ENCODE measurements around the gene ACTR1B. TPM values are rescaled to one million over a fixed set of nuclear protein-coding genes. Genes with fewer than 3 reads are reported as not detected.

The ACTR1B gene
- total RNA-seq, 4 donors from 2014 or later: 47.3 to 82.3 (median 78.4) TPM

DNA sequence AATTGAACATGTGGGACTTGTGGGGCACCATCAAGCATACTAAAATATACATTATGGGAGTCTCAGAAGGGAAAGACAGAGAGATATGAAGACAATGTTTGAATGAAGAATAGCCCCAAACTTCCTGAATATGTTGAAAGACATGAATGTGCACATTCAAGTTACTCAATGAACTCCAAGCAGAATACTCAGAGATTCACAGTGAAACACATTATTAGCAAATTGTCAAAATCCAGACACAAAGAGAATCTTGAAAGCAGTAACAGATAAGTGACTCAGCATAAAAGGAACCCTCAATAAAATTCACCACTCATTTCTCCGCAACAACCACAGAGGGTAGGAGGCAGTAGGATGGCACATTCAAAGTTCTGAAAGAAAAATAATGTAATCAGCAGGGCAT, 14.5 kb upstream of the ACTR1B start:
- 89 to 100% methylated on average over 1 of the region's 1 CpG for WGBS, 2 donors
- no peak overlapping the region for H3K4me3 ChIP-seq (ENCODE audit: low read depth, poor library complexity, severe bottlenecking)
- intact Hi-C loops (cut with DNase I; ENCODE audit: low total_unique reads): no loop called here
- TF ChIP-seq, protein P1, sequence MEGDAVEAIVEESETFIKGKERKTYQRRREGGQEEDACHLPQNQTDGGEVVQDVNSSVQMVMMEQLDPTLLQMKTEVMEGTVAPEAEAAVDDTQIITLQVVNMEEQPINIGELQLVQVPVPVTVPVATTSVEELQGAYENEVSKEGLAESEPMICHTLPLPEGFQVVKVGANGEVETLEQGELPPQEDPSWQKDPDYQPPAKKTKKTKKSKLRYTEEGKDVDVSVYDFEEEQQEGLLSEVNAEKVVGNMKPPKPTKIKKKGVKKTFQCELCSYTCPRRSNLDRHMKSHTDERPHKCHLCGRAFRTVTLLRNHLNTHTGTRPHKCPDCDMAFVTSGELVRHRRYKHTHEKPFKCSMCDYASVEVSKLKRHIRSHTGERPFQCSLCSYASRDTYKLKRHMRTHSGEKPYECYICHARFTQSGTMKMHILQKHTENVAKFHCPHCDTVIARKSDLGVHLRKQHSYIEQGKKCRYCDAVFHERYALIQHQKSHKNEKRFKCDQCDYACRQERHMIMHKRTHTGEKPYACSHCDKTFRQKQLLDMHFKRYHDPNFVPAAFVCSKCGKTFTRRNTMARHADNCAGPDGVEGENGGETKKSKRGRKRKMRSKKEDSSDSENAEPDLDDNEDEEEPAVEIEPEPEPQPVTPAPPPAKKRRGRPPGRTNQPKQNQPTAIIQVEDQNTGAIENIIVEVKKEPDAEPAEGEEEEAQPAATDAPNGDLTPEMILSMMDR (IDR thresholded peaks at IDR 0.05): no peak
- no peak for TF ChIP-seq POLR2A (IDR thresholded peaks at IDR 0.05)
- DNase-seq (ENCODE audit: low spot score in 2 of 2): no peak

DNA sequence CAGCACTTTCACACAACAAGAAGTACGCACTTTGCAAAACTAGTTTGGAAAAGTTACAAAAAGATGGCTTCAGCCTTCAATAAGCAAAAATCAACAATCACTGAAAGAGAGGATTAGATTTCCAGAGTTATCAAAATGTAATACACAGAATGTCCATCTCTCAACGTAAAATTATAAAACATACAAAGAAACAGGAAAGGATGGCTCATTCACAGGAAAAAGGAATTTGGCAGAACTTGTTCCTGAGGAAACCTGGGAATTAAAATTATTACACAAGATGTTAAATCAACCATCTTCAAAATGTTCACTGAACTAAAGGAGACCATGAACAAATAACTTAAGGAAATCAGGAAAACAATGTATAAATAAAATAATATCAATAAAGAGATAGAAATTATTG, 13.6 kb upstream of the ACTR1B start:
- H3K4me3 ChIP-seq (ENCODE audit: low read depth, poor library complexity, severe bottlenecking): no peak overlapping the region
- DNase-seq (ENCODE audit: low spot score in 2 of 2): no peak
- WGBS, 2 donors: 91% methylated on average over 2 of the region's 2 CpGs
- no peak for TF ChIP-seq POLR2A (IDR thresholded peaks at IDR 0.05)
- TF ChIP-seq, protein P1 (IDR thresholded peaks at IDR 0.05): no peak
- intact Hi-C loops (cut with DNase I; ENCODE audit: low total_unique reads): no loop called here

DNA sequence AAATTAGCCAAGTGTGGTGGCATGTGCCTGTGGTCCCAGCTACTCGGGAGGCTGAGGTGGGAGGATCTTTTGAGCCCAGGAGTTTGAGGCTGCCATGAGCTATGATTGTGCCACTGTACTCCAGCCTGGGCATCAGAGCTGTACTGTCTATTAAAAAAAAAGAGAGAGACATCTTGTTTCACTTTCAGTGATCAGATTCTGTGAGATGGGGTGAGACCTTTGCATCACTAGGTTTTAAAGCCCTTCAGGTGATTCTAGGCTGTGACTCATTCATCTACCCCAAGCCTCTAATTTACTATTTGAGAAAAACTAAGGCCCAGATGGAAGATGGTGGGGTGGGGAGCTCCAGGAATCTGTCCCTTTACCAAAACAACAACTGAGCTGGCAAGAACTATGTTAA, 12.8 kb upstream of the ACTR1B start:
- DNase-seq (ENCODE audit: low spot score in 2 of 2): no peak
- WGBS, 2 donors: 95 to 100% methylated on average over 1 of the region's 1 CpG
- H3K4me3 ChIP-seq (ENCODE audit: low read depth, poor library complexity, severe bottlenecking): no peak overlapping the region
- intact Hi-C loops (cut with DNase I; ENCODE audit: low total_unique reads): no loop called here
- no peak for TF ChIP-seq POLR2A (IDR thresholded peaks at IDR 0.05)
- TF ChIP-seq, protein P1 (IDR thresholded peaks at IDR 0.05): no peak

DNA sequence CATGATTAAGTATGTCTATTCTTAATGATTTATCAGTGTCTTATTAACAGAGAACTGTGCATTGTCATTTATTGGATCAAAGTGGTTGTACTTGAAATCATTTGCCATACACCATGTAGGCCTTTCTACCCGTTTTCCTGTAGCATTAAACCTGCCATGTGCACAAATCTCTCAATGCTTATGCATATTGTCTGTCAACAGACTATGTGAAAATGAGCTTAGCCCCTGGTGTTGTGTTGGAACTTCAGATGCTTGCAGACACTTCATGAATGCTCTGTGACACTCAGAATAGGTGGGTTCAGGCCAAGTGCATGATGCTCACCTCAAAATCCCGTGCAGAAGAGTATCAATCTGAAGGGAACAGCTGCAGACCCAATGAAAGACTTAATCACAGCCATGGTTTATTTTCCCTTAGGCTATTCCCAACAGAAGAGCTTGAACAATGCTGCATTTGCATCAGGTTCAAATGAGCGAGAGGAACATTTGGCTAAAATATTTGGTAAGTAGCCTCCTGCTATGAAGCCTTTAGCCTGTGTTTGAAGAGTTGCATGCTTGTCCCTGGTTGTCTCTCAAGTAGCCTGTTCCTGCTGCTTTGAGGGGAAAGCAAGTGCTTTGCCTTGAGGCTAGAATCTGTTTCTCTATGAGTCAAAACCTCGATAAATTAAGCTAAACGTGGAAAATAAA, 11.7 kb upstream of the ACTR1B start:
- WGBS, 2 donors: 75 to 80% methylated on average over 5 of the region's 5 CpGs

DNA sequence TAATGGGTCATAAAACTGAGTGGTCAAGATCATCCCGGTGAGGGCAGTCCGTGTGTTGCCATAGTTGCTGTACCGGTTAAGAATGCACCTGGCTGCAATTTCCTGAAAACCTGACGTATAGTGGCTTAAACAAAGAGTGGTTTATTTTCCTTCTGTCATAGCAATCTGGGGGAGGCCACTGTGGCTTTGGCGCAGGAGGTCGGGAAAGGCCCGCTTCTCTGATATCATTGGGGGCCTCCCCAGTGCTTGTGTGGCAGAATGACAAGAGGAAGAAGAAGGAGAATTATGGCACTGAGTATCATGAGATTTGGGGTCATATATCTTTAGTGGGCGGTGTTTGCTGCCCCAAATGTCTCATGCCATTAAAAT, 10.1 kb upstream of the ACTR1B start:
- 66 to 70% methylated on average over 8 of the region's 8 CpGs for WGBS, 2 donors
- no peak for TF ChIP-seq POLR2A (IDR thresholded peaks at IDR 0.05)
- TF ChIP-seq, protein P1 (IDR thresholded peaks at IDR 0.05): no peak
- intact Hi-C loops (cut with DNase I; ENCODE audit: low total_unique reads): no loop called here
- no peak overlapping the region for H3K4me3 ChIP-seq (ENCODE audit: low read depth, poor library complexity, severe bottlenecking)
- DNase-seq (ENCODE audit: low spot score in 2 of 2): no peak

More for the DNA sequence above, 11.7 kb upstream of the ACTR1B start:
- intact Hi-C loops (cut with DNase I; ENCODE audit: low total_unique reads): no loop called here
- H3K4me3 ChIP-seq (ENCODE audit: low read depth, poor library complexity, severe bottlenecking): no peak overlapping the region
- no peak for TF ChIP-seq POLR2A (IDR thresholded peaks at IDR 0.05)
- TF ChIP-seq, protein P1 (IDR thresholded peaks at IDR 0.05): no peak
- DNase-seq (ENCODE audit: low spot score in 2 of 2): no peak

Measured in lower leg skin (tissue), 4 donors.